Kidney tubule cell (primary cell): ENCODE data around the gene OPRL1.

Experiments
- DNase-seq: peaks from one replicate; pipeline ENCODE4 v3.0.0-alpha.2; 2018; ENCODE audit warnings: low spot score

Gene OPRL1

GRCh38 chr20:64104667-64105451, 25.0 kb downstream of the OPRL1 start:
- DNase-seq = no peak

GRCh38 chr20:64105846-64106434, 26.1 kb downstream of the OPRL1 start:
- no peak for DNase-seq

- no peak for DNase-seq
These were observed 26.6 kb downstream of the OPRL1 start for GRCh38 chr20:64106435-64106961.

- DNase-seq = no peak
These were observed 27.3 kb downstream of the OPRL1 start, which contains the start of gene NPBWR2 for GRCh38 chr20:64106981-64107735. NPBWR2 (minus strand) TSS chr20:64107565; CDS start chr20:64106831, 734 bp downstream.

- no peak for DNase-seq
These were observed 28.0 kb downstream of the OPRL1 start for GRCh38 chr20:64107736-64108457.

- no peak for DNase-seq
These were observed 29.1 kb downstream of the OPRL1 start for GRCh38 chr20:64108731-64109681.

- DNase-seq = no peak
These were observed 30.0 kb downstream of the OPRL1 start for GRCh38 chr20:64109831-64110391.

GRCh38 chr20:64110411-64111068, 30.7 kb downstream of the OPRL1 start:
- DNase-seq = no peak

- DNase-seq = no peak
These were observed 32.2 kb downstream of the OPRL1 start for GRCh38 chr20:64111841-64112641.

GRCh38 chr20:64112691-64113443, 33.0 kb downstream of the OPRL1 start:
- DNase-seq = no peak

GRCh38 chr20:64113444-64113775, 33.5 kb downstream of the OPRL1 start:
- no peak for DNase-seq

- DNase-seq = no peak
These were observed 34.0 kb downstream of the OPRL1 start for GRCh38 chr20:64113796-64114355.

- no peak for DNase-seq
These were observed 34.6 kb downstream of the OPRL1 start for GRCh38 chr20:64114356-64114971.

- DNase-seq = no peak
These were observed 35.5 kb downstream of the OPRL1 start for GRCh38 chr20:64115171-64115911.

- no peak for DNase-seq
These were observed 36.1 kb downstream of the OPRL1 start for GRCh38 chr20:64116016-64116415.

GRCh38 chr20:64116541-64117431, 36.9 kb downstream of the OPRL1 start:
- DNase-seq = no peak
